HepG2 (cell line): Measurements from ENCODE around the gene ZNF618. TPM values are rescaled to one million over a fixed set of nuclear protein-coding genes. Genes with fewer than 3 reads are reported as not detected.

Source experiments
- AHDC1 ChIP-seq: sonication (generic); formaldehyde crosslinking; IDR thresholded peaks from 2 replicates; pipeline ENCODE4 v1.5.1; 2020; ENCODE audit warnings: mild to moderate bottlenecking, missing genetic modification reagents, borderline replicate concordance
- CEBPB ChIP-seq: IDR thresholded peaks from 2 replicates; pipeline ENCODE4 v1.6.1; 2011; ENCODE audit warnings: low read depth, low read length, improper control_type of control experiment, borderline replicate concordance
- FOXO4 ChIP-seq: sonication (generic); formaldehyde crosslinking; conservative IDR thresholded peaks from 2 replicates; pipeline ENCODE4 v1.8.1; 2023; ENCODE audit warnings: missing genetic modification reagents
- GATAD1 ChIP-seq: IDR thresholded peaks from 2 replicates; pipeline ENCODE4 v1.6.1; 2016; ENCODE audit warnings: missing genetic modification reagents, missing compliant biosample characterization
- HOXD1 ChIP-seq: sonication (generic); formaldehyde crosslinking; IDR thresholded peaks from 2 replicates; pipeline ENCODE4 v1.5.0; 2020; ENCODE audit warnings: missing genetic modification reagents
- KAT7 ChIP-seq: IDR thresholded peaks from 2 replicates; pipeline ENCODE4 v1.6.1; 2018; ENCODE audit warnings: borderline replicate concordance, missing compliant biosample characterization
- KLF16 ChIP-seq, 2 experiments: sonication (generic) in 1 of 2; formaldehyde crosslinking in 1 of 2; IDR thresholded peaks; 2 replicates each; pipeline versions ENCODE4 v1.6.1 to v1.8.0; 2016 to 2023; ENCODE audit warnings: missing genetic modification reagents in 2 of 2, missing compliant biosample characterization in 1 of 2
- NAIF1 ChIP-seq: sonication (generic); formaldehyde crosslinking; IDR thresholded peaks from 2 replicates; pipeline ENCODE4 v1.5.0; 2020; ENCODE audit warnings: mild to moderate bottlenecking, missing genetic modification reagents, borderline replicate concordance
- NFIC ChIP-seq: IDR thresholded peaks from 2 replicates; pipeline ENCODE4 v1.6.1; 2012; ENCODE audit warnings: mild to moderate bottlenecking, low read length, inconsistent platforms
- SMC3 ChIP-seq: IDR thresholded peaks from 2 replicates; pipeline ENCODE4 v1.6.1; 2011; ENCODE audit warnings: low read length, improper control_type of control experiment
- SOX5 ChIP-seq: IDR thresholded peaks from 2 replicates; pipeline ENCODE4 v1.6.1; 2016; ENCODE audit warnings: borderline replicate concordance
- SYNCRIP ChIP-seq: fragments of 200-400 bp; formaldehyde crosslinking; IDR thresholded peaks from 2 replicates; pipeline ENCODE4 v1.6.1; 2018; ENCODE audit warnings: mild to moderate bottlenecking, low read depth, low read length; ENCODE audit not compliant: insufficient read depth
- TBL1XR1 ChIP-seq: fragments of 150-350 bp; IDR thresholded peaks from 2 replicates; pipeline ENCODE4 v1.6.1; 2014; ENCODE audit warnings: borderline replicate concordance, low read length; ENCODE audit not compliant: partially characterized antibody
- YEATS4 ChIP-seq: sonication (generic); formaldehyde crosslinking; IDR thresholded peaks from 2 replicates; pipeline ENCODE4 v1.4.0; 2020; ENCODE audit warnings: missing genetic modification reagents, borderline replicate concordance
- ZC3H13 ChIP-seq: sonication (generic); formaldehyde crosslinking; IDR thresholded peaks from 2 replicates; pipeline ENCODE4 v1.8.1; 2023; ENCODE audit warnings: mild to moderate bottlenecking, missing genetic modification reagents, moderate library complexity
- ZHX1 ChIP-seq: sonication (generic); formaldehyde crosslinking; IDR thresholded peaks from 2 replicates; pipeline ENCODE4 v1.8.1; 2022; ENCODE audit warnings: low read depth, mild to moderate bottlenecking, missing genetic modification reagents
- ZNF510 ChIP-seq: sonication (generic); formaldehyde crosslinking; IDR thresholded peaks from 2 replicates; pipeline ENCODE4 v1.4.0; 2020; ENCODE audit warnings: low read depth, mild to moderate bottlenecking, missing genetic modification reagents
- ZNF556 ChIP-seq: sonication (generic); formaldehyde crosslinking; IDR thresholded peaks from 2 replicates; pipeline ENCODE4 v1.4.0; 2020; ENCODE audit warnings: mild to moderate bottlenecking, missing genetic modification reagents, borderline replicate concordance
- ZNF607 ChIP-seq: sonication (generic); formaldehyde crosslinking; IDR thresholded peaks from 2 replicates; pipeline ENCODE4 v1.5.1; 2020; ENCODE audit warnings: missing genetic modification reagents, mild to moderate bottlenecking, borderline replicate concordance
- ZNF776 ChIP-seq: sonication (generic); formaldehyde crosslinking; IDR thresholded peaks from 2 replicates; pipeline ENCODE4 v1.4.0; 2020; ENCODE audit warnings: mild to moderate bottlenecking, missing genetic modification reagents
- ZSCAN20 ChIP-seq: sonication (generic); formaldehyde crosslinking; IDR thresholded peaks from 2 replicates; pipeline ENCODE4 v1.4.0; 2020; ENCODE audit warnings: missing genetic modification reagents, mild to moderate bottlenecking, borderline replicate concordance
- polyA plus RNA-seq, 8 experiments: library from polyadenylated mRNA; depleted of rRNA in 3 of 8; stranded (reverse) in 7 of 8; unstranded in 1 of 8; fragments of >200 nt; fragmentation: Illumina TruSeq in 4 of 8; extraction: Trizol in 4 of 8; gene quantifications; 2 replicates each; pipeline versions ENCODE4 v1.2.1 to v1.2.3, GENCODE V29; 2011 to 2016; ENCODE audit warnings: low read depth in 4 of 8, missing spikeins in 1 of 8, mixed read lengths in 1 of 8; ENCODE audit not compliant: insufficient read depth in 1 of 8
- total RNA-seq, 5 experiments: library from RNA; depleted of rRNA; stranded (reverse); fragments of >200 nt; fragmentation: Illumina TruSeq; extraction: Trizol; gene quantifications; 2 replicates each; pipeline ENCODE4 v1.2.3, GENCODE V29; 2016; ENCODE audit warnings: low read depth in 1 of 5

ZNF618 gene
- total and polyA plus RNA-seq, 2 of the 13 experiments (the other 11 are each of a cell fraction or from before 2014, with no cell fraction given): 0.07 TPM

- TF ChIP-seq ZHX1 (CRISPR knock-in tag) (no peak), ZSCAN20 (no peak), SOX5 (CRISPR knock-in tag) (peak; percentile 75), FOXO4 (CRISPR knock-in tag) (no peak), ZNF556 (CRISPR knock-in tag) (no peak; the same call in 1 of the 2 replicates), ZNF607 (0 out of 2 replicates have a peak, but pooled peaks have one; percentile 57), GATAD1 (CRISPR knock-in tag) (no peak; the same call in 1 of the 2 replicates), SYNCRIP (no peak), KLF16 (CRISPR knock-in tag; IDR thresholded peaks at IDR 0.05) (no peak), ZNF776 (CRISPR knock-in tag) (no peak), TBL1XR1 (no peak), ZNF510 (CRISPR knock-in tag) (peak; percentile 92; the same call in 1 of the 2 replicates), NFIC (peak; percentile 2; the same call in 1 of the 2 replicates), CEBPB (no peak), KAT7 (CRISPR knock-in tag) (no peak), AHDC1 (CRISPR knock-in tag) (no peak), HOXD1 (CRISPR knock-in tag) (no peak), SMC3 (no peak), ZC3H13 (peak; percentile 50; the same call in 1 of the 2 replicates), NAIF1 (no peak), YEATS4 (CRISPR knock-in tag) (no peak)
These were observed 182.6 kb downstream of the ZNF618 start (continued) for GRCh38 chr9:114058688-114059046.
